HTR-8/SVneo (cell line): Measurements from ENCODE around the gene SLC22A31.

ENCODE experiments used
- DNase-seq: peaks from one replicate; pipeline ENCODE4 v3.0.0; 2011; ENCODE audit warnings: low spot score, mixed read lengths; ENCODE audit not compliant: insufficient read length
- FAIRE-seq: peaks from 2 replicates; lab custom pipeline; 2011; peaks lifted over from hg19 to GRCh38; lab: Jason Lieb, UNC

SLC22A31 gene

DNA sequence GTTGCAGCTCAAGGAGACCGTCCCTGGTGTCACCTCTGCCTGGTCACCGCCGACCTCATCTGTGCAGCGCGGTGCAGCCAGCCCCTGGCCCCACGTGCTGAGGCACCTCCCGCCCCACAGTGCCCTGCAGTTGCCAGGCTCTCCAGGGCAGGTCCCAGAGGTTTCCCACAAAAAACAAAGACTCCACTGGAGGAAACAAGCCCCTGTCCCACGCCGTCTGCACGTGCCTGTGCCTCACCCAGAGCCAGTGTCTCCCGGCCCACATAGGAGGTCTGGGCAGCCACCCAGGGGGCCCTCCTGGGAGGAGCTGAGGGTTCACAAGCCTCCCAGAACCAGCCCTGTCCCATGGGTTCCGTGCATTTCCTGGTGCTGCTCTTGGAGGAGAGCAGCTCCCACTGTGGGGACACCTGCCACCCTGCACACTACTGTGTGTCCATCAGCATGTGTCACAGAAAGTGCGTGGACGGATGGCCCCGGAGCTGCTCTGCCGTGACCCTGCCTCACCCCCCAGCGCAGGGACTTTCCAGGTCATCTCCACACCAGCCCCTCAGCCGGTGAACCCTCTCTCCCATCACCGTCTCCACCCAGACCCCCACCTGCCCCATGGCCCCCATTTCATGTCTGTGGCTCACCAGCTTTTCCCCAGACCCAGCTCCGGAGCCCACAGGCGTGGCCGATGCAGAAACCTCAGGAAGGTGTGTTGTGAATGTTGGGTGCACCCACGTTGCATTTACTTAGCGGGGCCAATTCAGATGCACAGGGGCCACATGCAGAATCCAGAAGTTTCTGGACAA is 45.8 kb downstream of the SLC22A31 start:
- FAIRE-seq (no peak), DNase-seq (no peak)

DNA sequence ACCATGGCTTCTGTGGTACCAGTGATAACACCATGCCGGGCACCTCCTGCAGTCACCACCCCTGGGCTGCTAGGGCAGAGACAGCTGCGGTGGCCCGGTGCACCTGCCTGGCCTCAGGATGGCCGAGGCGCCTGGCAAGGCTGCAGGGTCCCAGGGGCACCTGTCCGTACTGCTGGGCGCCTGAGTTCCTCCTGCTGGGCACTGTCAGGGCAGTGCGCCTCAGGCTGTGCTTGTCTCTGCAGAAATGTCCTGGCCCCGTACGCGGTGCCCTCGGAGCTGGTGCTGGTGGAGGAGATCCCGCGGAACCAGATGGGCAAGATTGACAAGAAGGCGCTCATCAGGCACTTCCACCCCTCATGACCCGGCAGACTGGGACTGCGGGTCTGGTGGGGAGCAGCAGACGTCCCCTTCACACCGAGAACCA is 46.5 kb downstream of the SLC22A31 start:
- DNase-seq (no peak), FAIRE-seq (no peak)

DNA sequence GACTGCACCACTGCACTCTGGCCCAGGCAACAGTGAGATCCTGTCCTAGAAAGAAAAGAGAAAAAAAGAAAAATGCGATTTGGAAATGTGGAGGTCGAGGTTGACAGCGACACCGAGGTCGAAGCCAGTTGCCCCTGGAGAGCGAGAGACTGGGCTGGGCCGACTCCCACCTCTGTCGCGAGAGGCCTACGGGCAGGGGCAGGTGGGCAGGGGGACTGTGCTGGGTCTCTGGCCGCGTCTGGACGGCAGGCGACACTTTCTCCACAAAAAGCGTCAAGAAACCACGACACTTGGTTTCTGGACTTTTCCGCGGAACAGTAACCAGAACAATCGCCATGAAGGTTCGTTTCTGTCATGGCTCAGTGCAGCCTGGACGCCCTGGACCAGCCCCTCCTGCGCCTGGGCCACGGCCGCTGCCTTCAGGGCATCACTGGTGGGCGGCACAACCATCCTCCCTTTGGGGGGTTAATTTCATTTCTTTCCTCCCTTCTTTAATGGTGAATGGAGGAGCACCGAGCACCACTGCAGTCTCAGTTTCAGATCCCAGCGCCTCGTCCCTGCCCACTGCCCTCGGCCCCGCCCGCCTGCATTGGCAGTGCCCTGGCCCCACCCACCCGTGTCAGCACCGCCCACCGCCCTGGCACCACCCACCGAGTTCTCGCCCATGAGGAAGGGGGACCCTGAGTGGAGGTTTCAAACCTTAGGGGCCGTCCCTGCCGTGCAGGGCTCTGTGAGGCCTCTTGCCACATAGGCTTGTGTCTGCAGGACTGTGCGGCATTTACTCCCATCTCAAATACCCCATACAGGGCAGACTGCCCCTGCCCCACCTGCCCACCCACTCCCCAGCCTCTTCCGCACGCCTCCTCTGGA is 47.3 kb downstream of the SLC22A31 start:
- FAIRE-seq (no peak), DNase-seq (no peak)

DNA sequence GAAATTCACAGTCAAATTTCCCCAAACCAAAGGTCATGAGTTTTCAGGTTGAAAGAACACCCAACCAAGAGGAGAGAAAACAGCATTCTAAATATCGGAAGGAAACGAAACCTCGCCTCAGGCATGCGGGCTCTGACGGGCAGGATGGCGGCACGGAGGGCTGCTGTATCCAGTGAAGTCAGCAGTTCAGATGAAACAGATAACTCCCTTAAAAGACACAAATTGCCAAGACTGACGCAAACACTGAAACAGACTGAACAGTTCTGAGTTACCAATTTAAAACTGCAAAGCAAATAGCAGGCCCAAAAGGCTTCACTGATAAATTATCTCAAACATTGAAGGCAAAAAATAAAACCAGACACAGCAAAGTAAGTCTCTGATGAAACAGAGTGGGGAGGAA is 49.4 kb downstream of the SLC22A31 start:
- DNase-seq: no peak
- no peak for FAIRE-seq

DNA sequence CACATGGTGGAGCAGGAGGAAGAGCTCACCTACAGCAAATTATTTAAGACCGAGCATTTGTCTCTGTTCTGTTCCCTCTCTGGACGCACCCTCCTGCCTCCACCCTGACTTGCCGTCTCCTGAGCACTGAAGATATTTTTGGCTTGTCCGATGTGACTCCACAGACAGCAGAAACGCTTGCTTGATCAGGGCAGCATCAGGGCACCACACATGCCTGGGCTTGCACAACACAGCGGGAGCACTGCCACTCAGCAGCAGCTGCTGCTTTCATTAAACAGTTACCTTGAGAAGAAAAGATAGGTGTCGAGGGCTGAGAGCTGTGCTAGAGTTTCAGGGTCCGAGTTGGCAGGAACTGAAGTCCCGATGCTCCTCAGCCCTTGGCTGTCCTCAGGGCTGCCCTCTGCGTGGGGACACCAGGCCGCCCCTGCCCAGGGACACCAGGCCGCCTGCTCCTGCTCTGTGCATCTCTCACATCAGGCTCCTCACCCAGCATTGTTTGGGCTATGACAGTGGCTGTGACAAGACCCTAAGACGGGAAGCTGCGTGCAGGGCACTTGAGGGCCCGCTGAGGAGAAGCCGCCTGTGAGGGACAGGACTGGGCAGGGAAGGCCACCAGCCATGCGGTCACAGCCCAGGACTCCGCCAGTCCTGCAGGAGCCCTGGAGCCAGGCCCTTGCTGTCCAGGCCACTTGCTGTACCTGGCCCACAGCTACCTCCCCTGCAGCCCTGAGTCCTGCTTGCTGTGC is 50.1 kb downstream of the SLC22A31 start:
- FAIRE-seq (no peak), DNase-seq (no peak)

DNA sequence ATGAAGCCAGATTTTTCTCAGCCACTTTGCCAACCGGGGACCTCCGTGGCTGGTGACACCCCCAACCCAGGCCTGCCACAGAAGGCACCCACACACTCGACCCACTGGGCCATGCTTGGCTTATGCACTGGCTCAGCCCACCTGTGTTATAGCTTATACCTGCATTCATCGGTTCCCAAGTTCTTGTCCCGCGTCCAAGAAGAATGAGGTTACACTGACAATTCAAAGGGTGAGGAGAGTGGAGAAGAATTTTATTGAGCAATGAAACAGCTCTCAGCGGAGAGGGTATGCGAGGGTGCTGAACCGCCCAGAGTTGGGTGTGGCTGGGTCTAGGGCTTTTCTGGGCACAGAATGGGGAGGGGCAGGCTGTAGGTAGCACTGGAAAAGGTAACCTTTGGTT is 51.0 kb downstream of the SLC22A31 start:
- no peak for FAIRE-seq
- DNase-seq: no peak

DNA sequence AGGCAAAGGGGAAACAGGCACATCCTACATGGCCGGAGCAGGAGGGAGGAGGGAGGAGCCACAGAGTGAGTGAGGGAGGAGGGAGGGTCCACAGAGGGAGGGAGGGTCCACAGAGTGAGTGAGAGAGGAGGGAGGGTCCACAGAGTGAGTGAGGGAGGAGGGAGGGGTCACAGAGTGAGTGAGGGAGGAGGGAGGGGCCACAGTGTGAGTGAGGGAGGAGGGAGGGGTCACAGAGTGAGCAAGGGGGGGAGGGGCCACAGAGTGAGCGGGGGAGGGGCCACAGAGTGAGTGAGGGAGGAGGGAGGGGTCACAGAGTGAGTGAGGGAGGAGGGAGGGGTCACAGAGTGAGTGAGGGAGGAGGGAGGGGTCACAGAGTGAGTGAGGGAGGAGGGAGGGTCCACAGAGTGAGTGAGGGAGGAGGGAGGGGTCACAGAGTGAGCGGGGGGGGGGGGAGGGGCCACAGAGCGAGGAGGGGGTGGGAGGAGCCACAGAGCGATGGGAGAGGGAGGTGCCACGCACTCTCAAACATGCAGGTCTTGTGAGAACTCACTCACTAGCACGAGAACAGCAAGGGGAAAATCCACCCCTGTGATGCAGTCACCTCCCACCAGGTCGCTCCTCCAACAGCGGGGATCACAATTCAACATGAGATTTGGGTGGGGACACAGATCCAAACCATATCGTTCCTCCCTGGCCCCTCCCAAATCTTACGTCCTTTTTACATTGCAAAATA is 53.1 kb downstream of the SLC22A31 start:
- FAIRE-seq (no peak), DNase-seq (no peak)

DNA sequence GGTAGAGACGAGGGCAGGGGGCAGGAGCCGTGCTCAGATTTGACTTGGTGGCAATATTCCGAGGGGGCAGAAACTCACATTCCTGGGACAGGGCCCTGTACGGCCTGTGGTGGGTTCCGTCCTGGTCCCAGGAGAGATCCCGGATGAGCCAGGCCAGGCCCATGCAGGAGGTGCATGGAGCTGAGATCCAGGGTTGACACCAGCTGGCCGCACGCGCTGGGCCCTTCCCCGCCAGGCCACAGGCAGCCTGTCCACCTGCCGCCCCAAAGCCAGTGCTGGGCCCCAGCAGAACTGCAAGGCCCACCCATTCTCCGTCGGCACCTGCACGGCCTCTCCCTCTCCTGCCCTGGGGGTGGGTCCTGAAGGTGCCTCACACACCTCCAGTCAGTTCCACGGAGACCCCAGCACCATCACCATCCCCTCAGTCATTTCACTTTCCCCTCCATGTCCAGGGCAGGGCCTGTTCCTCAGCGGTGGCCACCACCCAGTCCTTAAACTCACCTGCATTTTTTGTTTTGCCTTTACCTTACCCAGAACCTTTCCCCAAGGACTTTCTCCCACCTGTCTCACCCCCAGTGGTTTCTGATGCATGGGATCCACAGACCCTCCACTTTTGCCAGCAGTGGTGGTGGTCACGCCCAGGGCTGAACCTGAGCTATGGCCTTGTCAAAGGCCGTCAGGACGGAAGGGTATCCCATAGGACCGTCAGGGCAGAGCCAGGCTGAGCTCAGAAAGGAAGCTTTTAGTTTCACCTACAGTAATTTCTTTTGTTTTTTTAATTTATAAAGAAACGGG is 53.9 kb downstream of the SLC22A31 start:
- no peak for DNase-seq
- no peak for FAIRE-seq
